ENCODE data around the gene ATP8B3. TPM values are rescaled to one million over a fixed set of nuclear protein-coding genes. Genes with fewer than 3 reads are reported as not detected.
A peak's percentile ranks its signal among the peaks of the same experiment; 100 is the strongest.

The ATP8B3 gene
- total RNA-seq, 1 donor from 2014 or later: 1.5 TPM

- no peak for TF ChIP-seq CTCF (conservative IDR thresholded peaks at IDR 0.05)
- peak overlapping the region; percentile 41 for H3K4me3 Mint-ChIP-seq
- H3K27ac Mint-ChIP-seq: peak overlapping the region; percentile 41
- no peaks in the 10 kb centered on the region for H3K36me3 Mint-ChIP-seq
- H3K4me1 Mint-ChIP-seq (ENCODE audit: unreplicated experiment): no peaks in the 10 kb centered on the region
- peaks cover 66% of the 10 kb centered on the region for H3K27me3 Mint-ChIP-seq
- DNase-seq (ENCODE audit: extremely low spot score, unreplicated experiment): no peak
- H3K9me3 Mint-ChIP-seq: no peaks in the 10 kb centered on the region
Observed at GRCh38 chr19:1747285-1748114, 64.6 kb downstream of the ATP8B3 start.

- no peaks in the 10 kb centered on the region for H3K36me3 Mint-ChIP-seq
- no peak for DNase-seq (ENCODE audit: extremely low spot score, unreplicated experiment)
- no peak overlapping the region for H3K4me3 Mint-ChIP-seq
- H3K4me1 Mint-ChIP-seq (ENCODE audit: unreplicated experiment): no peaks in the 10 kb centered on the region
- peaks cover 66% of the 10 kb centered on the region for H3K27me3 Mint-ChIP-seq
- H3K27ac Mint-ChIP-seq: no peak overlapping the region
- no peak for TF ChIP-seq CTCF (conservative IDR thresholded peaks at IDR 0.05)
- no peaks in the 10 kb centered on the region for H3K9me3 Mint-ChIP-seq
Observed at GRCh38 chr19:1746401-1747284, 65.4 kb downstream of the ATP8B3 start.

- peaks cover 63% of the 10 kb centered on the region for H3K27me3 Mint-ChIP-seq
- no peak for DNase-seq (ENCODE audit: extremely low spot score, unreplicated experiment)
- H3K36me3 Mint-ChIP-seq: no peaks in the 10 kb centered on the region
- no peak overlapping the region for H3K27ac Mint-ChIP-seq
- no peaks in the 10 kb centered on the region for H3K9me3 Mint-ChIP-seq
- TF ChIP-seq CTCF (conservative IDR thresholded peaks at IDR 0.05): no peak
- H3K4me3 Mint-ChIP-seq: peak overlapping the region; percentile 25
- H3K4me1 Mint-ChIP-seq (ENCODE audit: unreplicated experiment): no peaks in the 10 kb centered on the region
Observed at GRCh38 chr19:1745589-1746031, 66.5 kb downstream of the ATP8B3 start.

GRCh38 chr19:1744822-1745563, 67.1 kb downstream of the ATP8B3 start:
- no peak for TF ChIP-seq CTCF (conservative IDR thresholded peaks at IDR 0.05)
- Mint-ChIP-seq H3K4me3 (no peak overlapping the region), H3K27ac (no peak overlapping the region), H3K36me3 (no peaks in the 10 kb centered on the region), H3K27me3 (peaks cover 63% of the 10 kb centered on the region), H3K4me1 (ENCODE audit: unreplicated experiment) (no peaks in the 10 kb centered on the region), H3K9me3 (no peaks in the 10 kb centered on the region)
- DNase-seq (ENCODE audit: extremely low spot score, unreplicated experiment): no peak

GRCh38 chr19:1744133-1744665, 67.9 kb downstream of the ATP8B3 start:
- H3K27me3 Mint-ChIP-seq: peaks cover 68% of the 10 kb centered on the region
- no peaks in the 10 kb centered on the region for H3K9me3 Mint-ChIP-seq
- no peaks in the 10 kb centered on the region for H3K36me3 Mint-ChIP-seq
- DNase-seq (ENCODE audit: extremely low spot score, unreplicated experiment): no peak
- H3K4me3 Mint-ChIP-seq: no peak overlapping the region
- no peak for TF ChIP-seq CTCF (conservative IDR thresholded peaks at IDR 0.05)
- no peaks in the 10 kb centered on the region for H3K4me1 Mint-ChIP-seq (ENCODE audit: unreplicated experiment)
- no peak overlapping the region for H3K27ac Mint-ChIP-seq
